Epithelial cell of proximal tubule (primary cell): ENCODE results near the gene TNIP1. TPM values are rescaled to one million over a fixed set of nuclear protein-coding genes. Genes with fewer than 3 reads are reported as not detected.

Experiments used
- DNase-seq: peaks from one replicate; pipeline ENCODE4 v3.0.0-alpha.2; 2011; ENCODE audit warnings: low read depth
- H3K4me3 ChIP-seq: 2 replicates; pipeline ENCODE4 v1.5.1; 2011; ENCODE audit warnings: low read depth, mild to moderate bottlenecking, low read length
- total RNA-seq: library from RNA; depleted of rRNA; stranded (reverse); fragments of >200 nt; gene quantifications from 2 replicates; pipeline ENCODE4 v1.2.3, GENCODE V29; 2015
- TF ChIP-seq, protein P1 (sequence below): conservative IDR thresholded peaks from 2 replicates; pipeline ENCODE4 v1.5.1; 2012; ENCODE audit warnings: low read depth, mild to moderate bottlenecking, low read length

Gene TNIP1
- total RNA-seq, 1 donor from 2014 or later, result 255 TPM

DNA sequence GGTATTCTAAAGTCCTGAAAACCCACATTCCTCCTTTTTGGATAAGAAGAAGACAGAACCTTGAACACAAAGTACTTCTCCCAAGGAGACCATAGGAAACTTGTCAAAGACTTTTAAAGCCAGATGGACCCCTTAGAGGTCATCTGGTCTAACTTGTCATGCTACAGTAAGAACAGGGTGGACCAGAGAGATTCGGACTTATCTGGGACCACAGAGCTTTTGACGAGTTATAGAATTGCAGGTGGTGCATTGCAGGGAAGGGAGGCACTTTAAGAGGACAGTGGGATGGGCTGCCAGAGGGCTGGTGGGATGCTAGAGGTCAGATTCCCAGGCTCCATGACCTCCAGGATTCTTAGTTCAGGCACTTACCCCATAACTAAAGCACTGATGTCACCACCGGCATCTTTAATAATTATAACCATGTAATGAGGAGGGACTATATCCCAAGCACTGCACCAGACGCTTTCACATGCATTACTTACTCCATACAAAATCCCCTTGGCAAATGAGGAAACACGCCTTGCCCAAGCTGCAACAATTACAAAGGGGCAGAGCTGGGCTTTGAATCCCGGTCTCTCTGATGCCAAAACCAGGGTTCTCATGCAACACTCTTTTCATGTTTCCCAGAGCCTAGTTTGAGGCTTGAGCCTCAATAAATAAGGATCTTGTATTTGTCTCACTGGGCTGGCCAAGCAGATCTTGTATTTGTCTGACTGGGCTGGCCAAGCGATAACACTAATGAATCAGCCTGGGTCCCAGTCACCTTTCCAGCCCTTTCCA, 73.2 kb downstream of the TNIP1 start:
- TF ChIP-seq, protein P1, sequence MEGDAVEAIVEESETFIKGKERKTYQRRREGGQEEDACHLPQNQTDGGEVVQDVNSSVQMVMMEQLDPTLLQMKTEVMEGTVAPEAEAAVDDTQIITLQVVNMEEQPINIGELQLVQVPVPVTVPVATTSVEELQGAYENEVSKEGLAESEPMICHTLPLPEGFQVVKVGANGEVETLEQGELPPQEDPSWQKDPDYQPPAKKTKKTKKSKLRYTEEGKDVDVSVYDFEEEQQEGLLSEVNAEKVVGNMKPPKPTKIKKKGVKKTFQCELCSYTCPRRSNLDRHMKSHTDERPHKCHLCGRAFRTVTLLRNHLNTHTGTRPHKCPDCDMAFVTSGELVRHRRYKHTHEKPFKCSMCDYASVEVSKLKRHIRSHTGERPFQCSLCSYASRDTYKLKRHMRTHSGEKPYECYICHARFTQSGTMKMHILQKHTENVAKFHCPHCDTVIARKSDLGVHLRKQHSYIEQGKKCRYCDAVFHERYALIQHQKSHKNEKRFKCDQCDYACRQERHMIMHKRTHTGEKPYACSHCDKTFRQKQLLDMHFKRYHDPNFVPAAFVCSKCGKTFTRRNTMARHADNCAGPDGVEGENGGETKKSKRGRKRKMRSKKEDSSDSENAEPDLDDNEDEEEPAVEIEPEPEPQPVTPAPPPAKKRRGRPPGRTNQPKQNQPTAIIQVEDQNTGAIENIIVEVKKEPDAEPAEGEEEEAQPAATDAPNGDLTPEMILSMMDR, result no peak
- no peak for DNase-seq
- H3K4me3 ChIP-seq, result no peak overlapping the region

DNA sequence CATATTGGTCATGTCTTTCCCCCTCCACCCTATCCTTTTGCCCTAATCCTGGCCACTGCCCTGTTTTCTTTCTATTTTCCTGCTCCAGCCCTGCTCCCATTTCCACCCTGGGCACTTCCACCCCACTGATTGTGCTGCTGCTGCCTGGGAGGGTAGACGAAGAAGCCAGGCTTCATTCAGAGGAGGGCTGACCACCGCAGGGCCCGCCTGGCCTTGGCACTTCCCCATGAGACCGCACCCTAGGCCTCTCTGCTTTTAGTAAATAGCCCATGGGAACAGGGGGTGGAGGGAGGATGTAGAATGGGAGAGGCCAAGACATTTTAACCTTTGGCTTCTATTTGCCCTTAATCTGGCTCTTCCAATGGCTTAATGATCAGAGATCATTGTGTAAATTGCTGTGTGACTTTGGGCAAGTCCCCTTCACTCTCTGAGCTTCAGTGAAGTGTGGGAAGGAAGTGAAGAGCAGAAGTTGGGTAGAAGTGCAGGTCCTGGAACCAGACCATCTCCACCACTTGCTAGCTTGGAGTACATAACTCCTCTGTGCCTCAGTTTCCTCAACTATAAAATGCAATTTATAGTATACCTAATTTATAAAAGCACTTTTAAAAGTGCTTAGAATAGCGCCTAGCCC, 74.0 kb downstream of the TNIP1 start:
- TF ChIP-seq, protein P1, result no peak

DNA sequence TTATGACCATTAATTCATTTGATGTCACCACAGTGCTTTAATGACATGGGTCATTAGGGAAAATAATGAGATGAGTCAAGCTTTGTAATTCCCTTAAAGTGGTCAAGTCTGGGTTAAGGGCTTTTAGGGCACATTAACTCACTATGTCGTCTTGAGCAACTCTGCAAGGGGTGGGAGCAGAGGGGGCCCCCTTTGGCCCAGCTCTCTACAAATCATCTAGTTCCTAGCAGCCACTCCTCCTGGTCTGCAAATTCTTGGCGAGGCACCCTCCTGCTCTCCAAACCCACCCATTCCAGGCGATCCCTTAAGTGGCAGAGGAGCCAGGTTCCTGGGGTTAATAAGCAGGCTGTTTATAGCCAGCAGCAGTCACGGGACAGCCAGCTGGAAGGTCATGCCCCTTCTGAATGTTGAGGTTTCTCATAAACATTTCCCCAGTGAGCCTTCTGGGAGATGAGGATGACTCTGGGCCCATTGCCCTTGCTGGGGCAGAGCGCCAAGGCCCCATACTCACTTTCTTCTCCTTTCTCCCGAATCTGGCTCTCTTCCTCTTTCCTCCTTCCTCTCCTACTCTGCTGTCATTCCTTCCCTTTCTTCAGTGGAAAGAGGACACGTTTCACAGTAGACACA, 74.8 kb downstream of the TNIP1 start:
- DNase-seq, result peak; percentile 58
- TF ChIP-seq, protein P1, result no peak

More for the DNA sequence above, 74.0 kb downstream of the TNIP1 start:
- H3K4me3 ChIP-seq, result no peak overlapping the region
- DNase-seq, result no peak

DNA sequence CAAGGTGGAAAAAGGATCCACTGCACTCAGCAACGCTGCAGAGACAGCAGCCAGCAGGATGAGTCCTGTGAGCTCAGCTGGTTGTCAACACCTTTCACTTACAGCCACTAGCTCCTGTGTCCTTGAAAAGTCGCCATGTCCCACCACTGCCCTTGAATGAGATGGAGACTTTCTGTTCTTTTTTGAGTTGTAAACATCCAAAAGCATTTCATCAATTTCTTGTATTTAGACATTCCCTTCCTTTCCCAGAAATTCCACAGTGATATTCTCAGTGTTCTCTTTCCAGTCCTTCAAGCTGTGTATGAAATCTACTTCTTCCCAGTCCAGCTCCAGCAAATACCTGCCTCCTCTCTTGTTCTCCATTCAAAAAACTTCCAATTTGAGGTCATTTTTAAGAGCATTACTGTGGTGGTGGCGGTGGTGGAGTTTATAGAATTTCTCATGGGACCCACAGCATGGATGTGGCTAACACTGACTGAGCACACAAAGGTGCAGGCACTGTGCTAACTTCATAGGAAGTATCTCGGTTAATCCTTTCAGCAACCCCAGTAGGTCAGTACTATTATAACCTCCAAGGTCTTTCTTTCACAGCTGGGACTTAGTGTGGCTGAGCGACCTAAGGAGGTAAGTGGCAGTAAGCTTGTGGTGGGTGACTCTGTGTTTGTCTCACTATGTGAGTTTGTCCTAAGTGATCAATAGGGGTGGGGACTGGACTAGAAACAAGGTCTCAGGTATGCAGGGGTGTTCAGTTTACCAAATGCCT, 75.5 kb downstream of the TNIP1 start:
- DNase-seq, result no peak
- H3K4me3 ChIP-seq, result no peak overlapping the region
- TF ChIP-seq, protein P1, result no peak

More for the DNA sequence above, 74.8 kb downstream of the TNIP1 start:
- no peak overlapping the region for H3K4me3 ChIP-seq

DNA sequence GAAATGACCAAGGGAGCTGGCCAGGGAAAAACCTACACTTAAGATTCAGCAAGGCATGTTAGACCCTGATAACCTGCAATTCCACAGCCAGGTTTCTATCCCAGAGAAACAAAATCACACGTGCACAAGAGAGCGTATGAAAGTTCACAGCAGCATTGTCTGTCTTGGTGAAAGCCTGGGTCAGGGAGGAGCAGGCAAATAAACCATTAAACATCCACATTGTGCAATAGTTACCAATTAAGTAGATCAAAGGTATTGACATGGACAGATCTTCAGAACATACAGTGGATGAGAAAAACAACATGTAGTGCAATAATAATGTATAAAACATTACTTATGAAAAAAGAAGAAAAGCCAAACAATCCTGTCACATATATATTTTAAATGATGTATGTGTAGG, 76.3 kb downstream of the TNIP1 start:
- DNase-seq, result no peak
- no peak overlapping the region for H3K4me3 ChIP-seq
- TF ChIP-seq, protein P1, result no peak

DNA sequence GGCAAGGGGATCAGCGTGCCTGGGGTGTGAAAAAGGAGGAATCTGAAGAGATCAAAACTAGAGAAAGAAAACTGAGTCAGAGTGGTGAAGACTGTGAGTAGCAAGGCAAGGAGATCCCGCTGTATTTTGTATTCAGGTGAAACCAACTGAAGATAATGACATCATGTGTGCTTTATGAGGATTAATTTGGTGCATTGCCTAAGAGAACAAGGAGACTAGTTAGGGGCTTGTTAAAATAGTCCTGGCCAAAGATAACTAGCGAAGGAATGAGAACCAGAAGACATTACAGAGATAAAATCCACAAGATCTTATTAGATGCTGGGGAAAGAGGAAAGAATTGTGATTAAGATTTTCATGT, 77.4 kb downstream of the TNIP1 start:
- H3K4me3 ChIP-seq, result no peak overlapping the region
- TF ChIP-seq, protein P1, result no peak
- DNase-seq, result no peak
